H9 (cell line): ENCODE results near the gene SREBF2. TPM values are rescaled to one million over a fixed set of nuclear protein-coding genes. Genes with fewer than 3 reads are reported as not detected.

ENCODE experiments used
- DNase-seq: peaks from one replicate; pipeline ENCODE4 v3.0.0-alpha.2; 2017
- H2AFZ ChIP-seq: one replicate; pipeline ENCODE4 v1.6.1; 2013; ENCODE audit warnings: mild to moderate bottlenecking, low read length, control low read depth, moderate library complexity
- H2AK5ac ChIP-seq: 2 replicates; pipeline ENCODE4 v1.6.1; 2013; ENCODE audit warnings: low read length, control low read depth, mixed read lengths; ENCODE audit not compliant: insufficient read length
- H2BK120ac ChIP-seq: one replicate; pipeline ENCODE4 v1.6.1; 2013; ENCODE audit warnings: low read depth, mild to moderate bottlenecking, low read length, control low read depth, inconsistent platforms; ENCODE audit not compliant: poor library complexity, severe bottlenecking
- H2BK12ac ChIP-seq: 2 replicates; pipeline ENCODE4 v1.6.1; 2013; ENCODE audit warnings: low read length, control low read depth, mixed read lengths, low read depth; ENCODE audit not compliant: insufficient read length
- H2BK15ac ChIP-seq: 2 replicates; pipeline ENCODE4 v1.6.1; 2013; ENCODE audit warnings: low read depth, low read length, control low read depth
- H2BK20ac ChIP-seq: one replicate; pipeline ENCODE4 v1.6.1; 2013; ENCODE audit warnings: low read depth, mild to moderate bottlenecking, low read length, control low read depth, inconsistent platforms; ENCODE audit not compliant: poor library complexity, severe bottlenecking
- H2BK5ac ChIP-seq: 2 replicates; pipeline ENCODE4 v1.6.1; 2013; ENCODE audit warnings: low read length, control low read depth, mixed read lengths; ENCODE audit not compliant: insufficient read length
- H3K14ac ChIP-seq: 2 replicates; pipeline ENCODE4 v1.6.1; 2013; ENCODE audit warnings: low read length, control low read depth; ENCODE audit not compliant: insufficient read depth
- H3K18ac ChIP-seq: 2 replicates; pipeline ENCODE4 v1.6.1; 2013; ENCODE audit warnings: low read depth, mild to moderate bottlenecking, mixed read lengths, low read length, control low read depth; ENCODE audit not compliant: insufficient read length
- H3K23ac ChIP-seq: 2 replicates; pipeline ENCODE4 v1.6.1; 2013; ENCODE audit warnings: low read length, control low read depth, mixed read lengths, low read depth; ENCODE audit not compliant: insufficient read length
- H3K23me2 ChIP-seq: 2 replicates; pipeline ENCODE4 v1.6.1; 2013; ENCODE audit warnings: low read depth, mild to moderate bottlenecking, mixed read lengths, low read length, control low read depth; ENCODE audit not compliant: insufficient read length, poor library complexity, severe bottlenecking
- H3K27ac ChIP-seq: 2 replicates; pipeline ENCODE4 v1.5.1; 2013; ENCODE audit warnings: low read length, control low read depth, mixed read lengths, low read depth; ENCODE audit not compliant: insufficient read length
- H3K27me3 ChIP-seq: 2 replicates; pipeline ENCODE4 v1.6.1; 2013; ENCODE audit warnings: low read length, control low read depth, inconsistent platforms; ENCODE audit not compliant: insufficient read depth
- H3K4ac ChIP-seq: 2 replicates; pipeline ENCODE4 v1.6.1; 2013; ENCODE audit warnings: low read depth, mild to moderate bottlenecking, control low read depth, inconsistent platforms, low read length, moderate library complexity
- H3K4me1 ChIP-seq: 2 replicates; pipeline ENCODE4 v1.6.1; 2013; ENCODE audit warnings: low read length, control low read depth, inconsistent platforms; ENCODE audit not compliant: insufficient read depth
- H3K4me2 ChIP-seq: 2 replicates; pipeline ENCODE4 v1.6.1; 2013; ENCODE audit warnings: low read length, control low read depth, mixed read lengths; ENCODE audit not compliant: insufficient read length, insufficient read depth
- H3K56ac ChIP-seq: 2 replicates; pipeline ENCODE4 v1.6.1; 2013; ENCODE audit warnings: low read depth, mild to moderate bottlenecking, mixed read lengths, low read length, control low read depth; ENCODE audit not compliant: insufficient read length
- H3K79me1 ChIP-seq: 2 replicates; pipeline ENCODE4 v1.6.1; 2013; ENCODE audit warnings: low read depth, mild to moderate bottlenecking, moderate library complexity, low read length, control low read depth, inconsistent platforms; ENCODE audit not compliant: insufficient read depth, poor library complexity, severe bottlenecking
- H3K79me2 ChIP-seq: 2 replicates; pipeline ENCODE4 v1.6.1; 2013; ENCODE audit warnings: low read length, control low read depth, inconsistent platforms; ENCODE audit not compliant: insufficient read depth
- H3K9ac ChIP-seq: 2 replicates; pipeline ENCODE4 v1.6.1; 2013; ENCODE audit warnings: low read length, control low read depth, mixed read lengths; ENCODE audit not compliant: insufficient read length; ENCODE audit errors: extremely low read depth
- H3K9me3 ChIP-seq: one replicate; pipeline ENCODE4 v1.6.1; 2013; ENCODE audit warnings: low read depth, low read length, inconsistent platforms; ENCODE audit not compliant: control insufficient read depth
- H3T11ph ChIP-seq: one replicate; pipeline ENCODE4 v1.6.1; 2013; ENCODE audit warnings: mild to moderate bottlenecking, low read length, control low read depth, inconsistent platforms
- H4K20me1 ChIP-seq: one replicate; pipeline ENCODE4 v1.6.1; 2013; ENCODE audit not compliant: control insufficient read depth, insufficient read length, insufficient read depth
- H4K5ac ChIP-seq: 2 replicates; pipeline ENCODE4 v1.6.1; 2013; ENCODE audit warnings: low read depth, mild to moderate bottlenecking, mixed read lengths, low read length, control low read depth; ENCODE audit not compliant: insufficient read length
- H4K8ac ChIP-seq: replicated peaks from 2 replicates; pipeline ENCODE4 v1.6.1; 2013; ENCODE audit warnings: low read length, control low read depth, mixed read lengths, low read depth; ENCODE audit not compliant: insufficient read length
- H4K91ac ChIP-seq: 2 replicates; pipeline ENCODE4 v1.6.1; 2013; ENCODE audit warnings: low read depth, mild to moderate bottlenecking, moderate library complexity, mixed read lengths, low read length, control low read depth; ENCODE audit not compliant: insufficient read length
- H3K27ac Mint-ChIP-seq, 3 experiments: 2 replicates in 2 of 3; 3 replicates in 1 of 3; pipeline ENCODE4 v1.8.0; 2020 to 2021; ENCODE audit warnings: mixed read lengths in 3 of 3, mild to moderate bottlenecking in 1 of 3, moderate library complexity in 1 of 3
- H3K27me3 Mint-ChIP-seq: 2 replicates; pipeline ENCODE4 v1.8.0; 2021; ENCODE audit warnings: low read depth, mild to moderate bottlenecking, moderate library complexity, mixed read lengths
- H3K36me3 Mint-ChIP-seq, 3 experiments: 2 replicates in 2 of 3; 3 replicates in 1 of 3; pipeline ENCODE4 v1.8.0; 2020 to 2021; ENCODE audit warnings: low read depth in 3 of 3, mixed read lengths in 3 of 3; ENCODE audit not compliant: insufficient read depth in 1 of 3
- H3K4me1 Mint-ChIP-seq, 2 experiments: 2 replicates each; pipeline ENCODE4 v1.8.0; 2020; ENCODE audit warnings: mixed read lengths in 2 of 2
- H3K4me3 Mint-ChIP-seq, 2 experiments: 2 replicates in 1 of 2; 3 replicates in 1 of 2; pipeline ENCODE4 v1.8.0; 2020 to 2021; ENCODE audit warnings: mild to moderate bottlenecking in 2 of 2, mixed read lengths in 2 of 2, moderate library complexity in 1 of 2
- H3K9me3 Mint-ChIP-seq, 2 experiments: 2 replicates in 1 of 2; 3 replicates in 1 of 2; pipeline ENCODE4 v1.8.0; 2020; ENCODE audit warnings: mild to moderate bottlenecking in 2 of 2, mixed read lengths in 2 of 2, moderate library complexity in 1 of 2
- WGBS: extraction: QIAGEN DNeasy Blood & Tissue Kit; methylation state at CpG from one replicate; pipeline ENCODE4 v1.1.7; 2013; ENCODE audit warnings: missing lambda C conversion rate, low lambda C conversion rate, mixed read lengths; ENCODE audit not compliant: insufficient read length; ENCODE audit errors: extremely low coverage; 5-methylcytosine and 5-hydroxymethylcytosine counted together
- total RNA-seq: library from RNA; stranded (reverse); gene quantifications from 2 replicates; pipeline ENCODE4 v1.2.1, GENCODE V29; 2021
- TF ChIP-seq, protein P1 (sequence below): fragments of 200-600 bp; sonication (generic); conservative IDR thresholded peaks from 3 replicates; pipeline ENCODE4 v1.8.0; 2021; ENCODE audit warnings: antibody characterized with exemption, mild to moderate bottlenecking

Gene SREBF2
- total RNA-seq, 1 experiment from 2014 or later = 146 TPM

DNA sequence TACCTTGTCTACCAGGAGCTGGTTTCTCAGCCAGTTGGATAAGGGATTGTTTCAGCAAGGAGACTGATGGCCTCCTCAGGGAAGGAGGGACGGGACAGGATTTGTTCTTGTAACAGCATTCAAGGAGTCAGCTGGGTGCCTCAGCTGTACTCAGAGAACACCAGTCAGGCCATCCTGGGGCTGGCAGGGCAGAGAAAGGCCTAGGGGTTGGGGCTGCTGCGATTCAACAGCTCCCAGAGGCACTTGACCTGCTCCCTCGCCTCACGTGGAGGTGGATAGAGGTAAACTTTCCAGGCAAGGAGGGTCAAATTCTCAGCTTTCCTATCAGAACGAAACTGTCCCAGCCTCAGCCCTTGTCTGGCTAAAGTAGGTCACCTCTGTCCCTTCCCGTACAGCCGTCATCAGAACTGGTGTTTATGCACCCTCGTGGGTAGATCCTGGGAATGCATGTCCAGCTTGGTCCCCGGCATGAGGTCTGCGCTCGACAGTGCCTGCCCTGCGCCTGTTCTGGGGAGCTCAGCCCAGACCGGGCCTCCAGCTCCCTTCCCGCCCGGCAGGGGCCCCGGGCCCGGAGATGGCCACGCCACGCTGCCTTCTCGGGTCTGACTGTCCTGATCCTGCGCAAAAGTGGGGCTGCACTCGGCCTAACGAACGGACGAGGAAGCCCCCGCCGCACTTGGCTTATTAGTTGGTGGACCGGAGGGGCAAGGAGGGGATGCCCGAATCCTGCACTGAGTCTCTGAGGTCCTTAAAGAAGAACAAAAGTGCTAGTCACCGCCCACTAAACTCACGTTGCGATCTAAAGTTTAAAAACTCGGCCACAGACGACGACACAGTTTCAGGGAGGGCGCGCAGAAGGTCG is 33.2 kb upstream of the SREBF2 start:
- peak overlapping the region; percentile 92 to 97 for H3K4me3 Mint-ChIP-seq
- DNase-seq = peak; percentile 43
- H2AK5ac ChIP-seq = peak overlapping the region; percentile 4
- peak overlapping the region; percentile 7 for H4K5ac ChIP-seq
- H3K18ac ChIP-seq = peak overlapping the region; percentile 89
- no peak overlapping the region for H3T11ph ChIP-seq
- no peak overlapping the region for H2BK120ac ChIP-seq
- H3K79me2 ChIP-seq = peaks cover 6% of the 10 kb centered on the region; the same call in 1 of the 2 replicates
- H3K4me2 ChIP-seq = peak overlapping the region; percentile 90
- no peak overlapping the region for H2BK12ac ChIP-seq
- no peak overlapping the region for H3K56ac ChIP-seq
- no peaks in the 10 kb centered on the region; the same call in 1 of the 2 replicates for H3K27me3 Mint-ChIP-seq
- H4K91ac ChIP-seq = no peak overlapping the region
- peaks cover 6% of the 10 kb centered on the region; the same call in 1 of the 2 replicates for H3K4me1 ChIP-seq
- TF ChIP-seq, protein P1, sequence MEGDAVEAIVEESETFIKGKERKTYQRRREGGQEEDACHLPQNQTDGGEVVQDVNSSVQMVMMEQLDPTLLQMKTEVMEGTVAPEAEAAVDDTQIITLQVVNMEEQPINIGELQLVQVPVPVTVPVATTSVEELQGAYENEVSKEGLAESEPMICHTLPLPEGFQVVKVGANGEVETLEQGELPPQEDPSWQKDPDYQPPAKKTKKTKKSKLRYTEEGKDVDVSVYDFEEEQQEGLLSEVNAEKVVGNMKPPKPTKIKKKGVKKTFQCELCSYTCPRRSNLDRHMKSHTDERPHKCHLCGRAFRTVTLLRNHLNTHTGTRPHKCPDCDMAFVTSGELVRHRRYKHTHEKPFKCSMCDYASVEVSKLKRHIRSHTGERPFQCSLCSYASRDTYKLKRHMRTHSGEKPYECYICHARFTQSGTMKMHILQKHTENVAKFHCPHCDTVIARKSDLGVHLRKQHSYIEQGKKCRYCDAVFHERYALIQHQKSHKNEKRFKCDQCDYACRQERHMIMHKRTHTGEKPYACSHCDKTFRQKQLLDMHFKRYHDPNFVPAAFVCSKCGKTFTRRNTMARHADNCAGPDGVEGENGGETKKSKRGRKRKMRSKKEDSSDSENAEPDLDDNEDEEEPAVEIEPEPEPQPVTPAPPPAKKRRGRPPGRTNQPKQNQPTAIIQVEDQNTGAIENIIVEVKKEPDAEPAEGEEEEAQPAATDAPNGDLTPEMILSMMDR = no peak
- H3K4ac ChIP-seq = no peak overlapping the region
- no peak overlapping the region for H3K23ac ChIP-seq
- peaks cover 6% of the 10 kb centered on the region for H3K79me1 ChIP-seq
- no peak overlapping the region for H2AFZ ChIP-seq
- H3K27ac ChIP-seq = peak overlapping the region; percentile 2
- H4K8ac ChIP-seq = no peak overlapping the region
- peak overlapping the region in 2 of 3 experiments; percentile 84 to 97; a peak in 5 of 7 replicates for H3K27ac Mint-ChIP-seq
- no peaks in the 10 kb centered on the region for H3K9me3 ChIP-seq
- peak overlapping the region; percentile 3 for H3K9ac ChIP-seq
- no peaks in the 10 kb centered on the region for H3K9me3 Mint-ChIP-seq
- H2BK15ac ChIP-seq = no peak overlapping the region
- peaks cover 4 to 13% (median 5%) of the 10 kb centered on the region in 3 experiments; a peak in 6 of 7 replicates for H3K36me3 Mint-ChIP-seq
- H3K23me2 ChIP-seq = peaks cover 15% of the 10 kb centered on the region
- peak overlapping the region; percentile 44 for H3K14ac ChIP-seq
- no CpG with 5 or more reads among the region's 38 CpGs for WGBS
- H2BK5ac ChIP-seq = no peak overlapping the region
- H3K27me3 ChIP-seq = no peaks in the 10 kb centered on the region
- H2BK20ac ChIP-seq = no peak overlapping the region
- peaks cover 27 to 29% of the 10 kb centered on the region in 2 experiments for H3K4me1 Mint-ChIP-seq
- H4K20me1 ChIP-seq = no peaks in the 10 kb centered on the region
